Measurements from ENCODE around the gene MYH13. TPM values are rescaled to one million over a fixed set of nuclear protein-coding genes. Genes with fewer than 3 reads are reported as not detected.

MYH13 gene
- total RNA-seq, 1 donor from 2014 or later = under 0.01 TPM

GRCh38 chr17:10344816-10345215, 28.0 kb downstream of the MYH13 start:
- DNase-seq = no peak

DNA sequence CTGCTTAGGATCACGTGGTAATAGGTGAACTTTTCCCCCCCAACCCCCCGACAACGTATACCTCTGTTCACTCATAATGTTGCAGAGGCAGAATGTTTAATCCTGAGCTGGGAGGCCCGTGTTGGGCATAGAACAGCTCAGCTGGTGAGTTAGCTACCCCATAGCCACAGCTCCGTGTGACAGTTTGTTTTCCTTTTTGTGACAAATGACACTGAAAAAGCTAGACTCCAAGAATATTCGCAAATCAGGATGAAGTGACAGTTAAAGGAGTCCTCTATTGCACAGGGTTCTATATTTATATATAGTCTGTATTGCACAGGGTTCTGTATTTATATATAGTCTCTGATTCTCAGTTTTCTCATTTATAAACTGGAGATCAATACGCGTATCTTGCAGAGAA, 33.8 kb downstream of the MYH13 start:
- DNase-seq = no peak

DNA sequence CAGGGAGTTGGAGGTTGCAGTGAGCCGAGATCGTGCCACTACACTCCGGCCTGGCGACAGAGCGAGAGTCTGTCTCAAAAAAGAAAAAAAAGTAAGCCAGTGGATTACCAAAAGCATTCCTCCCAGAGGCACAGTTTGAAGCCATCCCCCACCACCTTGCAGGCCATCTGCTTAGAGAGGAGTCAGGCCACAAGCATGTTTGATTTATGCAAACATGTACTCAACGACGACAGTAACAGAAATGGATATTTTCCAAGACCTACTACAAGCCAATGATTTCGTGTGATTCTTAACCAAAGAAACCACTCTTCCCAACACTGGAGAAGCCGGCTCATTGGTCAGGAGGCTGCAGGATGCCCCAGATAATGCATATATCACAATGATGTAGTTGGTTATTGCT, 34.8 kb downstream of the MYH13 start:
- peak; percentile 28 for DNase-seq

DNA sequence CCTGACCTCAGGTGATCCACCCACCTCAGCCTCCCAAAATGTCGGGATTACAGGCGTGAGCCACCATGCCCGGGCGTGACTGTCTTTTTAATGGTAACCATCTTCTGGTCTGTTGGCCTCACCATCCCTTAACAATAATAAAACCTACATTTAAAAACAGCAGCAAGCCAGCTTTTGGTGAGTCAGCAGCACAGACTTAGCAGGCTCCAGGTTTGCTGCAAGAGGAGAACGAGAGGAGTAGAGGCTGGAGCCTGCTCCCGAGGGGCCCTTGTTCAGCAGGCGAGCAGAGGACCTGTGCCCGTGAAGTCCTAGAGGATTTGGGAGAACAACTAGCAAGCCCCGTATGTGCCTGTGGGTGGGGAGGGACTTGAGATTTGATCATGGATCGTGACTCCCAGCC, 35.7 kb downstream of the MYH13 start:
- DNase-seq = no peak

DNA sequence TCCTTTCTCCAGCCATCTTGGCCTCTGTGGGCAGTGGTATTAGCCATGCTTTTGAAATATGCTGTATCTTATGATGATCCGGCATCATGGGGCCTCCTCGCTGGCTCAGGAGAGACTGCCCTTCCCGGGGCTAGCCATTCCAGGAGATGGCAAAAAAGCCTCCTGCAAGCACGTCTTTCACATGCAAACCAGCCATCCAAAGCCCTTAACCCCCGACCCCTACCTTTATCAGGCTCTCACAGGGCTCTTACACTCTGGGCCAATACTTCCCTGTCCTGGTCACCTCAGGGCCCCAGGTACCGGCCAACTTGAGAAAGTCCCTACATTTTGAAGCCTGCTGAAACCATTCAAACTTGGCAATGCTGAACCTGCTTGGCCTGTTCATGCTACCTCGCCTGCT, 36.4 kb downstream of the MYH13 start:
- DNase-seq = no peak

DNA sequence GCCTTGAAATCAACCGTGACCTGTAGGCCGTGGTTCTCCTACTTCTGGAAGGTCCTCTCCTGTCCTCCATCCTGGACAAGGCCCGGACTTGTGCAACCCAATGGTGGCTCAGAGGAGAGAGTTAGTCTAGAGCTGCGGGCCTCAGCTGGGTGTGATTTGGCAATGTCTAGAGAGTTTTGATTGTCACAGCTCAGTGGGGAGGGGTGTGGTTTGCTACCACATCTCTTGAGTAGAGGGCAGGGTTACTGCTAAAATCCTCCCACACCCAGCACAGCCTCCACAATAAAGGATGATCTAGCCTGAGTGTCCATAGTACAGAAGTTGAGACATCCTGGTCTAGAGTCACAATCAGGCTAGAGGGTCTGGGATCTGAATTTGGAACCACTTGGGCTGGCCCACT, 40.3 kb downstream of the MYH13 start:
- no peak for DNase-seq

DNA sequence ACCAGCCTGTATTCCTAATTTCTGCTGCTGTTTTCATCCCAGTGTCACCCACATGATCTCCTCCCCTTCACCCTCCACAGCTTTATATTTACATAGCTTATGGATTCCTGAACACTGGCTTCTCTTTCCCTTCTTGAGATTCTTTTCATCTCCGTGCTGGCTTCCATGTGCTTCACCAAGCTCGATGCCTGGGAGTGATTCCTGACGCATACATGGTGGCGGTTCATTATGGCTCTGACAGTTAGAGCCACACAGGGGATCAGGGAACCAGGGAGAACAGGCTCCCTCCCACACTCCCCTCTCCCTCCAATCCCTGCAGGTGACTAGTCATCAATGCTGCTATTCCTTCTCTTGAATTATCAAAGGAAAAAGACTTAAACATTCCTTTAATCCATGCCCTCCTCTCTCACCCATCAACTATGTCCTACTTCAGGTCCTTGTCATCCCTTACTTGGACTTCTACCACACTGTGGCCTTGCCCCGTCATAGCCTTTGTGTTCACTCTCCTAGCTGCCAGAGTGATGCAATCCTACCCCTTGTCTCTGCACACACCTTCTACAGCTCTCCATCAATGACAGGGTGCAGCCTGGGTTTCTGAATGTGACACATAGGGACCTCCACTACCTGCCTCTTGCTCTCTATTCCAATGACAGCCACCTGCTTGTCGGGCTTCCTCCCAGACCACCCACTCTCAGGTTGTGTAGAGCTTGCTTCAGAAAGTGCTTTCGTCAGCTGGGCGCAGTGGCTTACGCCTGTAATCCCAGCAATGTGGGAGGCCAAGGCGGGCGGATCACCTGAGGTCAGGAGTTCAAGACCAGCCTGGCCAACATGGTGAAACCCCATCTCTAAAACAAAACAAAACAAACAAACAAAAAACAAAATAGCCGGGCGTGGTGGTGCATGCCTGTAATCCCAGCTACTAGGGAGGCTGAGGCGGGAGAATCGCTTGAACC, 43.6 kb downstream of the MYH13 start:
- DNase-seq = no peak

- DNase-seq = no peak
These were observed 44.6 kb downstream of the MYH13 start for GRCh38 chr17:10328206-10328605.

DNA sequence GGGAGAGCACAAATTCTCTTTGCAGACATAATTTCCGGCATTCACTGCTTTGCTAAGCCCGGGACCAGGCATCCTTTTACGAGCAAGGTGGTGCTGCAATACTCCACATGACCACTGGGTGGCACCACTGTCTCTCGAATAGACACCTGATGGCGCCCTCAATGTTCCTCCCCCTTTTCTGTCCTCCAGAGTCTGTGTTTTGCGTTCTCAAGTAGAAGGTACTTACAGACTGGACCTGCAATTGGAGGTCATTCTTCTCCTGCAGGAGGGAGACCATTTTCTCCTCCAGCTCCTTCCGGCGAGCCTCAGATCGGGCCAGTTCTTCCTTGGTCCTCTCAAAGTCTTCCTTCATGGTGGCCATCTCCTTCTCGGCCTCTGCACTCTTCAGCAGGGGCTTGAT, 45.2 kb downstream of the MYH13 start:
- peak; percentile 79 for DNase-seq

DNA sequence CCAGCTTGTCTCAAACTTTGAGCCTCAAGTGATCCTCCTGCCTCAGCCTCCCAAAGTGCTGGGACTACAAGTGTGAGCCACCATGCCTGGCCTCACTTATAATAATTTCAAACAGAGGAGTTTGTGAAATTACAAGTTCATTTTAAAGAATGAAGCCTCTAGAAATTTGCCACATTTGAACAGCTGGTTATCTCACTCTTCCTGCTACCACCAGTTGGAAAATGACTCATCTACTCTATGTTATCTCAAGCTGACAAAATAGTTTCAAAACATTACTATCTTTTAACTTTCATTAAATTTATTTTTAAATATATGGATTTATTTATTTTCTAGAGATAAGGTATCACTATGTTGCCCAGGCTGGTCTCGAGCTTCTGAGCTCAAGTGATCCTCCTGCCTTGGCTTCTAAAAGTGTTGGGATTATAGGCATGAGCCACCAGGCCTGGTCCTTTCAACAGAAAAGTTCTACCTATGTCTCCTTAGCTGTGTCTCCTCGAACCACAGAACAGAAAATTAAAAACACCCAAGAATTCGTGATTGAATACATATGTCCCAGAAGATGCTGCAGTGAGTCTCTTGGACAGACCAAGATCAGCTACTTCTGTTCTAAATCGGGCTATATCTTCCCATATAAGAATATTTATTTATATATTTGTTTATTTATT, 47.6 kb downstream of the MYH13 start:
- peak; percentile 16 for DNase-seq

DNA sequence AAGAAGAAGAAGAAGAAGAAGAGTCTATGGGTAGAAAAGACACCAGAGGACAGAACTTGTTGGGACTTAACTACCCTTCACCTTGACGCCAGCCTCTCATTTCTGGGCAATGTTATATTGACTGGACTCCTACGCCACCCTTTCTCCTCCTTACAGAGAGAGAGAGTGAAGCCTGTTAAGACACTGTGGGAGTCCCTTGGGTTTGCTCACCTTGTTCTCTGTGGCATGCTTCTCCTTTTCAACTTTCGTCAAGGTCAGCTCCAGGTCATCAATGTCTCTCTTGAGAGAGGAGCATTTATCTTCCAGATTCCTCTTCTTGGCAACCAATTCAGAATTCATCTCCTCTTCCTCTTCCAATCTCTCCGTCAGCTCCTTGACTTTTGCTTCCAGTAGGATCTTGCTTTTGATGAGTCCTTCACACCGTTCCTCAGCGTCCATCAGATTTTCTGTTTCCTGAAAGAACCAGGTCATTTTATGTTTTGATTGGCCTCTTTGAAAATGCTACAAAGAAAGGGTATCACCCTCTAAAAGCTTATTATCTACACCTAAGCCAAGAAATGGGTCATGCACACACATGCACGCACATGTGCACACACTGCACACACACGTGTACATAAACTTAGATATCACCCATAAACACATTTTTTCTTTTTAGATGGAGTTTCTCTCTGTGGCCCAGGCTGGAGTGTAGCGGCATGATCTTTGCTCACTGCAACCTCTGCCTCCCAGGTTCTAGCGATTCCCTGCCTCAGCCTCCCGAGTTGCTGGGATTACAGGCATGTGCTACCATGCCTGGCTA, 48.8 kb downstream of the MYH13 start:
- no peak for DNase-seq

GRCh38 chr17:10318535-10318934, 54.3 kb downstream of the MYH13 start:
- DNase-seq = no peak

DNA sequence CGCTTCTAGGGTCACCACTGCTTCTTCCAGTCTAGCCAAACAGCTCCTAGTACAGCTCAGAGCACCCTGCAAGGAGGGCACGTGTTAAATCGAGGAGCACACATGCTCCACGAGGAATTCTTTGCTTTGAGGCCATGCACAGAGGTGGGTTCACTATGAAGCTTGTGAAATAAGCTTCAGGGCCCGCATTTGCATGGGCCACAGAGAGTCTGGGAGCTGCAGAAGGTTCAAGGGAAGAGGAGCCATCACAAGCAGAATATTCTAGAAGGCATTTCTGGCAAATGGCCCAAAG, 55.3 kb downstream of the MYH13 start:
- DNase-seq = no peak

DNA sequence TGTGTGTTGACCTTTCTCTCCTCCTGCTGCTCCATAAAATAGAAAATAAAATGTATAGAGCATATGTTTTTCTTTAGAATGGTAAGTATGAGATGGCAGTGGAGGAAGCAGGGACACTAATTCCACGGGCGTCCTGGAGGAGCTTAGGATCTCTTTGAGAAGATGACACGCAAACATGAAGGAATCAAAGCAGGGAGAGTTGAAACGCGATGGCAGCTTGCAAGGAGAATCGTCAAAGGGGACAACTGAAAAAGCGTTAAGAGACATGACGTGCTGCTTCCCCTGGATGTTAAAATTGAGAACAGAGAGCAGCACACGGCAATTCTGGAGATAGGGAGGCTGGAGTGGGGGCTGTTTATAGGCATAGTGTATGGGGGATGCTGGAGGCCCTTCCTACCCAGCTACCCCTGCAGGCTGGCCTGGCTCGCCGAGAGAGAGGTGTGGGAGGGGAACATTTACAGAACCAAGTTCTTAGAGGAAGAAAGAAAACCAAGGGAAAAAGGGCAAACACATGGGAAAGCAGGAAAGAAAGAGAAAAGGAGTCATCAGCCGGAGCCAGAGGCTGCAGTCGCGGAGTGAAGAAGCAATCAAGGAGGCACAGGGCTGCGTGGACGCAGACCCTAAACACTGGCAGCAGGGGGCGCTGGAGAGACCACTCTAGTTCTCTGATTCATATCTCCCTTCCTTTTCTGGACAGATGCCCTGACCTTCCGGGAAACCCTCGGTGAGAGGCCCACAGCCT, 55.8 kb downstream of the MYH13 start:
- DNase-seq = no peak

GRCh38 chr17:10314329-10314728, 58.5 kb downstream of the MYH13 start:
- DNase-seq = no peak

GRCh38 chr17:10313037-10313672, 59.7 kb downstream of the MYH13 start:
- DNase-seq = no peak

DNA sequence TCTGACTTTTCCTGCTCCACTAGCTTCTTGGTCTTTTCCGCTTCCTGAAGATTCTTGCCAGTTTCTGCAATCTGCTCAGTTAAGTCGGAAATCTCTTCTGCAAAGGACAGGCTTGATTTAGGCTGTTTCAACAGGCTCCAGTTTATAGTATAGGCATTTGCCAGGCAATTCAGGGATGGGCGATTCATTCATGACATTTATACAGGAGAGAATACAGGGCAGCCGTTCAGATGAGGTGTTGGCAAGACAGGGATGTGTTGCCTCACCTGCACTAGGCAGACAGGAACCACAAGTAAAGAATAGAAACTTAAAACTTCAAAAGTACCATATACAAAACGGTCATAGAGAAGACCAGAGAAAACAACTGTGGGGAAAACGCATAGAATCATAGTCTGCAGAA, 61.7 kb downstream of the MYH13 start:
- no peak for DNase-seq

DNA sequence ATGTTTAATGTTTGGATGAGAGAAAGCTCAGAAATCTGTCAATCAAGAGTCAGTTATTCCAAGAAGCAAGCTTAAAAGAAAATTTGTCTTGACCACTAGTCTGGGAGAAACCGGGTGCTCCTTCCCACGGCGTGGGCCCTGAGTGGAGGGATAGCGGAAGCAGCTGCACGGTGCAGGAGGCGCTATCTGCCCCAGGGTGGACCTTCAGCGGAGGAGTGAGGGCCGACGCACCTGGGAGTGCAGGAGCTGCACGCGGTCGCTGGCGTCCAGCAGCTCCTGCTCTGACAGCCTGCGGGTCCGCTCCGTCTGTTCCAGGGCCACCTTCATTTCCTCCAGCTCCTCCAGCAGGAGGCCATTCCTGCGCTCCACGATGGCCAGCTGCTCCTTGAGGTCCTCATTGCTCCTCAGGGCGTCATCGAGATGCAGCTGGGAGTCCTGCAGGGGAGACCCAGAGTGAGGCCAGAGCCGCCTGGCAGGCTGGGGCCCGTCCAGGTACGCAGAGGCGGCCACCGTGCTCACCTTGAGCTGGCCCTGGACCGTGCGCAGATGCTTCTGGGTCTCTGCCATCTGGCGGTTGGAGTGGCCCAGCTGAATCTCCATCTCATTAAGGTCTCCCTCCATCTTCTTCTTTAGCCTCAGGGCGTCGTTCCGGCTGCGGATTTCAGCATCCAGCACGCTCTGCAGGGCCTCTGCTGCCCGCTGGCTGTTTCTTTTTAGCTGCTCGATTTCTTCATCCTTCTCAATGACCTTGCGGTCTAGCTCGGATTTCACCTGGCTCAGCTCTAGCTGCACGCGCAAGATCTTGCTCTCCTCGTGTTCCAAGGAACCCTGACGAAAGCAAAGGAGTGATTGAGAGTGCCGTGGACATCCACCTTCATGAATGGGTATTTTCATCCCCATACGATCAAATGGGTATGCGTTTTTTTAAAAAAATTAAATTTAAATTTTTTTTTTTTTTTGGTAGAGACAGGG, 63.5 kb downstream of the MYH13 start:
- no peak for DNase-seq

- DNase-seq = no peak
These were observed 66.2 kb downstream of the MYH13 start for GRCh38 chr17:10306585-10306984.

GRCh38 chr17:10305398-10305797, 67.4 kb downstream of the MYH13 start:
- DNase-seq = no peak
